OCI-LY3 (cell line): ENCODE measurements around the gene INKA2.
A peak's percentile ranks its signal among the peaks of the same experiment; 100 is the strongest.

Experiments used
- H2AFZ ChIP-seq: fragments of 200-600, 300-600 bp; shearing (Covaris generic); 2 replicates; pipeline ENCODE4 v1.6.0; 2014; ENCODE audit warnings: antibody characterized with exemption, low read depth, low read length
- H3K27ac ChIP-seq: fragments of 200-600, 300-600 bp; sonication (generic); 2 replicates; pipeline ENCODE4 v1.5.1; 2014; ENCODE audit warnings: mild to moderate bottlenecking, low read length, moderate library complexity, mixed read lengths
- H3K27me3 ChIP-seq: fragments of 200-600, 300-600 bp; sonication (generic); 2 replicates; pipeline ENCODE4 v1.6.1; 2014; ENCODE audit warnings: low read depth, low read length, mixed read lengths
- H3K36me3 ChIP-seq: fragments of 200-600, 300-600 bp; sonication (generic); replicated peaks from 2 replicates; pipeline ENCODE3; 2014; ENCODE audit warnings: low read depth, low read length, mixed read lengths
- H3K4me1 ChIP-seq: fragments of 300-600, 200-600 bp; sonication (generic); 2 replicates; pipeline ENCODE4 v1.6.1; 2014; ENCODE audit warnings: low read length, mixed read lengths
- H3K4me2 ChIP-seq: fragments of 200-600, 300-600 bp; sonication (generic); 2 replicates; pipeline ENCODE4 v1.6.1; 2014; ENCODE audit warnings: low read length, mixed read lengths
- H3K4me3 ChIP-seq: fragments of 300-600, 200-600 bp; sonication (generic); 2 replicates; pipeline ENCODE4 v1.5.1; 2014; ENCODE audit warnings: antibody characterized with exemption, mild to moderate bottlenecking, low read length, moderate library complexity
- H3K79me2 ChIP-seq: fragments of 300-600, 200-600 bp; shearing (Covaris generic); 2 replicates; pipeline ENCODE4 v1.6.1; 2014; ENCODE audit warnings: mild to moderate bottlenecking, low read length, mixed read lengths
- H3K9ac ChIP-seq: fragments of 300-600, 200-600 bp; shearing (Covaris generic); 2 replicates; pipeline ENCODE4 v1.6.0; 2014; ENCODE audit warnings: mild to moderate bottlenecking, low read length, moderate library complexity
- H3K9me3 ChIP-seq: fragments of 200-600, 300-600 bp; shearing (Covaris generic); 2 replicates; pipeline ENCODE4 v1.6.1; 2014; ENCODE audit warnings: low read length, mixed read lengths; ENCODE audit not compliant: insufficient read depth
- H4K20me1 ChIP-seq: fragments of 200-600, 300-600 bp; sonication (generic); 2 replicates; pipeline ENCODE4 v1.6.1; 2016; ENCODE audit warnings: low read length, mixed read lengths; ENCODE audit not compliant: insufficient read depth
- CTCF ChIP-seq: fragments of 200-600, 300-600 bp; sonication (generic); IDR thresholded peaks from 2 replicates; pipeline ENCODE4 v1.5.1; 2014; ENCODE audit warnings: antibody characterized with exemption, low read length, low read depth
- EZH2phosphoT487 ChIP-seq: fragments of 200-600 bp; shearing (Covaris generic); IDR thresholded peaks from 2 replicates; pipeline ENCODE4 v1.6.1; 2018; ENCODE audit warnings: antibody characterized with exemption, mixed run types, low read depth

Gene INKA2

GRCh38 chr1:111776391-111776790 lies 37.2 kb upstream of the INKA2 start:
- Histone ChIP-seq H3K4me3 (no peak overlapping the region), H3K27me3 (no peaks in the 10 kb centered on the region), H2AFZ (no peak overlapping the region), H3K4me2 (no peak overlapping the region), H3K27ac (no peak overlapping the region), H3K9me3 (no peaks in the 10 kb centered on the region), H3K36me3 (no peaks in the 10 kb centered on the region), H4K20me1 (no peaks in the 10 kb centered on the region), H3K9ac (no peak overlapping the region), H3K4me1 (no peaks in the 10 kb centered on the region), H3K79me2 (no peaks in the 10 kb centered on the region)
- TF ChIP-seq EZH2phosphoT487 (no peak), CTCF (no peak)

- Histone ChIP-seq H3K4me3 (no peak overlapping the region), H3K36me3 (no peaks in the 10 kb centered on the region), H4K20me1 (no peaks in the 10 kb centered on the region), H3K4me1 (no peaks in the 10 kb centered on the region), H3K9me3 (no peaks in the 10 kb centered on the region), H3K27ac (no peak overlapping the region), H2AFZ (no peak overlapping the region), H3K4me2 (no peak overlapping the region), H3K9ac (no peak overlapping the region), H3K27me3 (no peaks in the 10 kb centered on the region), H3K79me2 (no peaks in the 10 kb centered on the region)
- TF ChIP-seq EZH2phosphoT487: no peak
- no peak for TF ChIP-seq CTCF
Observed at GRCh38 chr1:111775966-111776365, 36.8 kb upstream of the INKA2 start.

GRCh38 chr1:111770916-111771315 lies 31.7 kb upstream of the INKA2 start:
- H4K20me1 ChIP-seq: no peaks in the 10 kb centered on the region
- no peak overlapping the region for H3K4me3 ChIP-seq
- no peak overlapping the region for H2AFZ ChIP-seq
- no peak overlapping the region for H3K27ac ChIP-seq
- TF ChIP-seq EZH2phosphoT487 (no peak), CTCF (no peak)
- H3K4me2 ChIP-seq: no peak overlapping the region
- no peaks in the 10 kb centered on the region for H3K4me1 ChIP-seq
- no peaks in the 10 kb centered on the region for H3K27me3 ChIP-seq
- no peak overlapping the region for H3K9ac ChIP-seq
- no peaks in the 10 kb centered on the region for H3K9me3 ChIP-seq
- peaks cover 20% of the 10 kb centered on the region for H3K36me3 ChIP-seq
- 0 out of 2 replicates have a peak, but pooled peaks cover 9% of the 10 kb centered on the region for H3K79me2 ChIP-seq

GRCh38 chr1:111769517-111770146 lies 30.4 kb upstream of the INKA2 start:
- no peaks in the 10 kb centered on the region for H3K4me1 ChIP-seq
- H4K20me1 ChIP-seq: no peaks in the 10 kb centered on the region
- H3K27ac ChIP-seq: no peak overlapping the region
- no peak overlapping the region for H2AFZ ChIP-seq
- H3K4me2 ChIP-seq: no peak overlapping the region
- no peaks in the 10 kb centered on the region for H3K27me3 ChIP-seq
- TF ChIP-seq EZH2phosphoT487: no peak
- TF ChIP-seq CTCF: peak; percentile 74
- H3K9me3 ChIP-seq: no peaks in the 10 kb centered on the region
- no peak overlapping the region for H3K4me3 ChIP-seq
- 0 out of 2 replicates have a peak, but pooled peaks cover 9% of the 10 kb centered on the region for H3K79me2 ChIP-seq
- peaks cover 28% of the 10 kb centered on the region for H3K36me3 ChIP-seq
- no peak overlapping the region for H3K9ac ChIP-seq
